GM20431 (cell line): ENCODE data around the gene TSHZ2.

Experiments
- in situ Hi-C: fragments of 300-500 bp; cut with MseI, MboI; formaldehyde crosslinking; loops from one replicate; pipeline ENCODE4 v1.15.0; 2020; ENCODE audit warnings: low sequenced_read_pairs; ENCODE audit not compliant: unreplicated experiment

Gene TSHZ2

GRCh38 chr20:53149148-53149889 lies 177.2 kb downstream of the TSHZ2 start:
- in situ Hi-C loops = no loop called here

GRCh38 chr20:53149890-53150205 lies 177.7 kb downstream of the TSHZ2 start:
- in situ Hi-C loops = no loop called here

GRCh38 chr20:53150532-53150931 lies 178.4 kb downstream of the TSHZ2 start:
- in situ Hi-C loops = no loop called here

DNA sequence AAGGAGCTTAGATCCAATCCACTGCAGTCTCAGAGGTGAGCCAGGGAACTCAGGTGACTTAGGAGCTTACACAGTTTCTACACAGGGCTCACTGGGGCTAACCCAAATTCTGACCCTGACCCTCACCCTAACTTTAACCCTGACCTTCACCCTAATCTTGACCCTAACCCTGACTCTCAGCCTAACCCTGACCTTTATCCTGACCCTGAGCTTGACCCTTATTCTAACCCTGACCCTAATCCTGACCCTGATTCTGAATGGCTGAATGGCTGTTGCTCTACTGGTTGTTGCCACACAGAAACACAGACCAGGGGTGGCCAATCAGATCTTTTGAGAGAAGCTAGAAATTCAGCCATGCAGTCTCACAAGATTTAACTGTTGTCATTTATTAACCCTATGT lies 180.1 kb downstream of the TSHZ2 start:
- in situ Hi-C loops = no loop called here

- in situ Hi-C loops = no loop called here
Observed at GRCh38 chr20:53154540-53154939, 182.4 kb downstream of the TSHZ2 start.

GRCh38 chr20:53157443-53158408 lies 185.6 kb downstream of the TSHZ2 start:
- in situ Hi-C loops = no loop called here

DNA sequence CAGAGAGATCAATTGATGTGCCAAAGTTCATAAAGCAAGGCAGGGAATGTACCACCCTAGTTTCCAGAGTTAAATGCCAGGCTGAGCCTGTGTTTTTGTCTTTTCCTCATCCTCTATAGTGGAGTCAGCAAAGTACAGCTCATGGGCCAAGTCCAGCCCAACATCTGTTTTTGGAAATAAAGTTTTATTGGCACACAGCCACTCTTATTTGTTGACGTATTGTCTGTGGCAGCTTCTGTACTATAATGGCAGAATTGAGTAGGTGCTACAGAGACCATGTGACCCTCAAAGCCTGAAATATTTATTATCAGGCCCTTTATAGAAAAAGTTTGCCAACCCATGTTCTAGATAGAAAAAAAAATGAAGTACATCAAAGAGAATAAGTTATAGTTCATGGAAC lies 187.0 kb downstream of the TSHZ2 start:
- in situ Hi-C loops = no loop called here

DNA sequence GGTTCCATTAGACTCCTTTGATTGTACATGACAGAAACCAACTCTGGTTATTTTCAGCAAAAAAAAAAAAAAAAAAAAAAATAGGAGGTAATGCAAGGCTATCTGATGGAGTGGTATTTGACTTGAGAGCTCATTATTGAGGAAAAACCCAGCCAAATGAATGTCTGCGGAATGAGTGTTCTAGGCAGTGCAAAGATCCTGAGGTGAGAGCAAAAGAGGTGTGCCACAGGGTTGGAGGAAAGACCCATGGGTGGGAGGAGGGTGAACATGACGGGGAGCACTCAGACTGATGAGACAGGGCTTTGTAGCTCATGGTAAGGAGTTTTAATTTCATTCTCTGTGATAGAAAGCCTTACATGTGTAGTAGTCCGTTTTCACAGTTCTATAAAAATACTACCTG lies 188.9 kb downstream of the TSHZ2 start:
- in situ Hi-C loops = no loop called here

DNA sequence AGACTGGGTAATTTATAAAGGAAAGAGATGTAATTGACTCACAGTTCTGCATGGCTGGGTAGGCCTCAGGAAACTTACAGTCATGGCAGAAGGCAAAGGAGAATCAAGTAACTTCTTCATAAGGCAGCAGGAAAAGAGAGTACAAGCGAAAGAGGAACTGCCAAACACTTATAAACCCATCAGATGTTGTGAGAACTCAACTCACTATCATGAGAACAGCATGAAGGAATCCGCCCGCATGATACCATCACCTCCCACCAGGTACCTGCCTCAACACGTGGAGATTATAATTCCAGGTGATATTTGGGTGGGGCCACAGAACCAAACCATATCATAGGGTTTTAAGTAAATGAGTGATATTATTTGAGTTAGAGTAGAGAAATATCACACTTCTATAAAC lies 189.3 kb downstream of the TSHZ2 start:
- in situ Hi-C loops = no loop called here

GRCh38 chr20:53162251-53162835 lies 190.2 kb downstream of the TSHZ2 start:
- in situ Hi-C loops = no loop called here

DNA sequence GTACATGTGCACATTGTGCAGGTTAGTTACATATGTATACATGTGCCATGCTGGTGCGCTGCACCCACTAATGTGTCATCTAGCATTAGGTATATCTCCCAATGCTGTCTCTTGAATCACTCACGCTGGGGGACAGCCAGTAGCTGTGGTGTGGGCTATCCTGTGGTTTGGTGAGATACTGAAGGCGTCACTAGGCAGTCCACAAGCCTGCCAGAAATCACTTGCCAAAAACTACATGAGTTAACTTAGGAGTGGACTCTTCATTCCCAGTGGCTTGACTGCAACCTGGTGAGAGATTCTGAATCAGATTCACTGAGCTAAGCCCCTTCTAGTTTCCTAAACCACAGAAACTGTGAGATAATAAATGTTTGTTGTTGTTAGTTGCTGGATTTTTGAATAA lies 191.3 kb downstream of the TSHZ2 start:
- in situ Hi-C loops = no loop called here

DNA sequence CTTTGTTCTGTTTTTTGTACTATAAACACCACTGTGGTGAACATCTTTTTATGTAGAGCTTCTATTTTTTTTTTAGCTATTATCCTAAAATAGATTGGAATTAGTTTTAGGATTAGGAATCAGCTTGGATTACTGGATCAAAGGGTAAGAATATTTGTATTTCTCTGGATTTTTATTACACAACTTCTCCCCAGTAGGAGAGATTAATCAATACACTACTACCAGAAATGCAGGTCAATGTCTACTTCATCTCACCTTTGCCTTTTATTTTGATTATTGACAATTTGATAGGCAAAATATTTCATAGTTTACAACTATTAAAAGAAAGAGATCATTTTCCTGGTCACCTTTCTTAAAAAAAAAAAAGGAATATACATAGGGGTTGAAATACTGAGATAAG lies 191.9 kb downstream of the TSHZ2 start:
- in situ Hi-C loops = no loop called here

DNA sequence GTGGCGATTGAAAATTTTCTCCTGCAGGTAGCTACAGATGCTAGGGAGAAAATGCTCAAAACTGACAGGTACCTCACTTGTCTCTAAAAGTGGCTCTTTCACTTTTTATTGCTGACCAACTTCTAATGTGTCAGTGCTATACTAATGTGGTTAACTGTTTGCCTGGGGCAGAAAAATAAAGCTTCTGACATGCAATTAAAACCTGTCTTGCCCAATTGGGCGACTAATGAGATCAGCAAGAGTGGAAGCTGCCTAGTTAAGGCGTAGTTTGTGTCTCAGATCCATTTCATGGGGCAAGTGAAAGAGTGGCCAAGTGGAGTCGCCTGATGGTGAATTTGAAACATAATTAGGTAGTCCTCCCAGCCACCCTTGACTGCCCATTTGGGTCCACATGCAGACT lies 193.3 kb downstream of the TSHZ2 start:
- in situ Hi-C loops = no loop called here

- in situ Hi-C loops = no loop called here
Observed at GRCh38 chr20:53168491-53168890, 196.3 kb downstream of the TSHZ2 start.

GRCh38 chr20:53170196-53170595 lies 198.0 kb downstream of the TSHZ2 start:
- in situ Hi-C loops = no loop called here

DNA sequence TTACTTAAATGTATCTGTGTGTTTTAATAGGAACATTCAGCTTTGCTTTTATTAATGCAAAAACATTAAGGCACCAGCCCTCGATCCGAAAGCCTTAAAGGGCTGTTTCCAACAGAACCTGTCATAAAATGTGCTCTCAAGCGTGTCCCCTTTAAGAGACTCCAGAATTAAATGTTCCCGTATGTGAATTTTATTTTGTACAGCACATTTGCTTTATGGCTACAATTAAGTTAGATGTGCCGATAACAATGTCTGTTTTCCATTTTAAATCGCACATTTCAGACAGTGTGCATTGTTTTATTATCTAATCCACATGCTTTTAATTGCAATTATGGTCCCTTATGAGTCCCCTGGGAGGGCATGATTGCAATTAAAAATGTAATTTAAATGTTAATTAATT lies 198.9 kb downstream of the TSHZ2 start:
- in situ Hi-C loops = no loop called here

DNA sequence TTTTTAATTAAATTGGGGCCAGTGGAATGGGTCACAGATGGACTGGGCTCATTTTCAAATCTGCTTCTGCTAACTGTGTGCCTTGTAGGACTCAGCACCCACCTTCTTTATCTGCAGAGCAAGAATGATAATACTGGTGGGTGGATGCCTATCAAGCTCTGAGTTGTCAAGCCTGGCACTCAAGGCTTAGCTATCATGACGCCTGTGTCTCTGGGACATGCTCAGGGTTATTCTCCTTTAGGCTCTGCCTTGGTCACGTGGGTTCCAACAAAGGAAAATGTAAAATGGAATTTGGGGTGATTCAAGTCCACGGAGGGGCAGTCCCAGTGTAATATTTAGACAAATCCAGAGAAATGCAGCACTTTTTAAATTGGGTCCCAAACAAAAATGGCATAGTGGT lies 202.3 kb downstream of the TSHZ2 start:
- in situ Hi-C loops = no loop called here

GRCh38 chr20:53175135-53175780 lies 203.1 kb downstream of the TSHZ2 start:
- in situ Hi-C loops = no loop called here

DNA sequence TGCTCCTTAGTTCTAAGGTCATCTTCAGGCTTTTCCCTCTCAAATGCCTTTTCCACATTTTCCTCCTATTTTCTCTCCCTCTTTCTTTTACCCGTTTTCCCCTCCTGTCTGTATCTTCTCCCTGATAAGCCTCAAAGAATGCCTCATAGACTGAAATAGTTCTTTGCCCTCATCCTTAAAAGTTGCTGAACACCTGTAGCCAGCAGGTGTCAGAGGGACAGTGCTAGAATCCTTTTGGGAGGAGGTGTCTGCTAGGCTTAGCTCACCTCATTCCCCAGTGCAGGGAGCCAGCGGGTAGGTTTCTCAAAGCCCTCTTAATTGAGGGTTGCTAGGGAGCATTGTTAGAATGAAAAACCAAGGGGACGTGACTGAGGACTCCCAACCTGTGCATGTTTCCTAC lies 204.0 kb downstream of the TSHZ2 start:
- in situ Hi-C loops = no loop called here

DNA sequence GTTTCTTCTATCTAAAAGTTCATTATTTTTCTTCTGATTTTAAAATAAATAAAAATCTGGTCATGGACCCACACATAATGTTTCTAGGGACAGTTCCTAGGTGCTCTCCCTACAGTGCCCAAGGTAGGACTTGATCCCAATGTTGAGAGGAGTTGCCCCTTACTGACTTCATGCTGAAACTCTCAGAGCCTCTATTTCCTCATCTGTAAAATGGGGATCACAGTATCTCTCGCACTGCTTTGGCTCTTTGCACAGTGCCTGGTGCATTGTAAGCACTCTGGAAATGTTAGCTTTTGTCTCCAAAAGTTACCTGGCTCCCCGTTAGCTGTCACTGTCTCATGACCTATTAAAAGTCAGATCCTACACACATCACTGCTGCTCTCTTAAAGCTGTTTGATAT lies 205.5 kb downstream of the TSHZ2 start:
- in situ Hi-C loops = no loop called here

GRCh38 chr20:53179749-53180148 lies 207.6 kb downstream of the TSHZ2 start:
- in situ Hi-C loops = no loop called here
